DND-41 (cell line): ENCODE results near the gene ANKLE2.

ENCODE experiments used
- ATAC-seq: fragments of 200-7000 bp; cut with Tn5 transposase; 3 replicates; pipeline ENCODE4 v1.9.1; 2021; ENCODE audit warnings: low read depth; ENCODE audit not compliant: insufficient read depth
- DNase-seq: peaks from one replicate; pipeline ENCODE4 v3.0.0-alpha.2; 2020
- H2AFZ ChIP-seq: 2 replicates; pipeline ENCODE4 v1.6.0; 2012; ENCODE audit warnings: low read depth, low read length
- H3K27ac ChIP-seq: 2 replicates; pipeline ENCODE4 v1.5.1; 2012; ENCODE audit warnings: low read length, inconsistent platforms
- H3K27me3 ChIP-seq: fragments of 200-600 bp; sonication (generic); 2 replicates; pipeline ENCODE4 v1.6.0; 2012; ENCODE audit warnings: low read length, mild to moderate bottlenecking, inconsistent platforms; ENCODE audit not compliant: insufficient read depth, poor library complexity
- H3K36me3 ChIP-seq: 2 replicates; pipeline ENCODE4 v1.5.1; 2012; ENCODE audit warnings: low read length, inconsistent platforms; ENCODE audit not compliant: insufficient read depth
- H3K4me1 ChIP-seq: 2 replicates; pipeline ENCODE4 v1.5.1; 2012; ENCODE audit warnings: mild to moderate bottlenecking, low read length; ENCODE audit not compliant: insufficient read depth
- H3K4me2 ChIP-seq: 2 replicates; pipeline ENCODE4 v1.6.0; 2012; ENCODE audit warnings: mild to moderate bottlenecking, moderate library complexity, low read length, inconsistent platforms; ENCODE audit not compliant: insufficient read depth
- H3K4me3 ChIP-seq, 2 experiments: fragments of 200-600 bp in 1 of 2; shearing (Covaris generic) in 1 of 2; 2 replicates each; pipeline ENCODE4 v1.5.1; 2012 to 2016; ENCODE audit warnings: inconsistent platforms in 2 of 2, low read length in 2 of 2, mild to moderate bottlenecking in 2 of 2, low read depth in 1 of 2, moderate library complexity in 1 of 2
- H3K79me2 ChIP-seq: 2 replicates; pipeline ENCODE4 v1.6.0; 2012; ENCODE audit warnings: low read length, inconsistent platforms; ENCODE audit not compliant: insufficient read depth
- H3K9ac ChIP-seq: 2 replicates; pipeline ENCODE4 v1.6.0; 2012; ENCODE audit warnings: low read depth, mild to moderate bottlenecking, inconsistent platforms, low read length, moderate library complexity
- H3K9me3 ChIP-seq: 2 replicates; pipeline ENCODE4 v1.5.1; 2012; ENCODE audit warnings: low read length, moderate library complexity, mild to moderate bottlenecking, inconsistent platforms; ENCODE audit not compliant: insufficient read depth, severe bottlenecking
- H4K20me1 ChIP-seq: 2 replicates; pipeline ENCODE4 v1.6.0; 2012; ENCODE audit warnings: low read length; ENCODE audit not compliant: insufficient read depth
- EZH2 ChIP-seq: IDR thresholded peaks from 3 replicates; pipeline ENCODE4 v1.6.1; 2012; ENCODE audit warnings: borderline replicate concordance, low read depth, mild to moderate bottlenecking, moderate library complexity, low read length, inconsistent platforms; ENCODE audit not compliant: severe bottlenecking
- TF ChIP-seq, protein P1 (sequence below): IDR thresholded peaks from 2 replicates; pipeline ENCODE4 v1.5.1; 2012; ENCODE audit warnings: borderline replicate concordance, low read length, moderate library complexity, mild to moderate bottlenecking; ENCODE audit not compliant: poor library complexity, severe bottlenecking; ENCODE audit errors: extremely low read depth

The ANKLE2 gene

DNA sequence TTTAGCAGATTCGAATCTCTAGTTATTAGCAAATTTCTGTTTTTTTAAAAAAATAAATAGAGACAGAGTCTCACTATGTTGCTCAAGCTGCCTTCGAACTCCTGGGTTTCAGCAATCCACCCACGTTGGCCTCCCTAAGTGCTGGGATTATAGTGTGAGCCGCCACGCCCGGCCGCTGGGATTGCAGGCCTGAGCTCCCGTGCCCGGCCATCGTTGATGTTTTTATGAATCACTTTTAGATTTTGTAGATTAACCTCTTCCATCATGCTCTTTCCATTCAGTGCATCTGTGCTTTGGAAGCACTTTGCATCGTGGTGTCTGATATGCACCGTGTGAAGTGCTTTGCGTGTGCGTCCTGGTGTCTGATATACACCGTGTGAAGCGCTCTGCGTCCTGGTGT is 30.1 kb downstream of the ANKLE2 start:
- Histone ChIP-seq H3K4me1 (no peaks in the 10 kb centered on the region), H3K36me3 (peaks cover 96% of the 10 kb centered on the region), H3K79me2 (peaks cover 7% of the 10 kb centered on the region), H2AFZ (no peak overlapping the region), H3K27ac (no peak overlapping the region), H3K4me2 (no peak overlapping the region), H3K4me3 (no peak overlapping the region), H3K9me3 (no peaks in the 10 kb centered on the region), H3K27me3 (no peaks in the 10 kb centered on the region), H4K20me1 (peaks cover 36% of the 10 kb centered on the region), H3K9ac (no peak overlapping the region)
- ATAC-seq = no peak
- DNase-seq = no peak
- no peak for TF ChIP-seq EZH2
- TF ChIP-seq, protein P1, sequence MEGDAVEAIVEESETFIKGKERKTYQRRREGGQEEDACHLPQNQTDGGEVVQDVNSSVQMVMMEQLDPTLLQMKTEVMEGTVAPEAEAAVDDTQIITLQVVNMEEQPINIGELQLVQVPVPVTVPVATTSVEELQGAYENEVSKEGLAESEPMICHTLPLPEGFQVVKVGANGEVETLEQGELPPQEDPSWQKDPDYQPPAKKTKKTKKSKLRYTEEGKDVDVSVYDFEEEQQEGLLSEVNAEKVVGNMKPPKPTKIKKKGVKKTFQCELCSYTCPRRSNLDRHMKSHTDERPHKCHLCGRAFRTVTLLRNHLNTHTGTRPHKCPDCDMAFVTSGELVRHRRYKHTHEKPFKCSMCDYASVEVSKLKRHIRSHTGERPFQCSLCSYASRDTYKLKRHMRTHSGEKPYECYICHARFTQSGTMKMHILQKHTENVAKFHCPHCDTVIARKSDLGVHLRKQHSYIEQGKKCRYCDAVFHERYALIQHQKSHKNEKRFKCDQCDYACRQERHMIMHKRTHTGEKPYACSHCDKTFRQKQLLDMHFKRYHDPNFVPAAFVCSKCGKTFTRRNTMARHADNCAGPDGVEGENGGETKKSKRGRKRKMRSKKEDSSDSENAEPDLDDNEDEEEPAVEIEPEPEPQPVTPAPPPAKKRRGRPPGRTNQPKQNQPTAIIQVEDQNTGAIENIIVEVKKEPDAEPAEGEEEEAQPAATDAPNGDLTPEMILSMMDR = no peak

DNA sequence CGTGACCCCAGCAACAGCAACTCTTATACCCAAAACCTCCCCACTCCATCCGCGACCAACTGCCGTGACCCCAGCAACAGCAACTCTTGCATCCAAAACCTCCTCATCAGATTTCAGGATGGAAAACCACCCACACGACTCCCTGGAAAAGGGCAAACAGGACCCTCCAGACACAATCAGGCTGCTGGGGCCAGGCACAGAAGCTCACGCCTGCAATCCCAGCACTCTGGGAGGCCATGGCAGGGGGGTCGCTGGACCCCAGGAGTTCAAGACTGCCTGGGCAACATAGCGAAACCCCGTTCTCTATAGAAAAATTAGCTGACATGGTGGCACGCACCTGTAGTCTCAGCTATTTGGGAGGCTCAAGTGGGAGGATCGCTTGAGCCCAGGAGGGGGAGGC is 31.3 kb downstream of the ANKLE2 start:
- no peak overlapping the region for H3K4me3 ChIP-seq
- peaks cover 33% of the 10 kb centered on the region for H4K20me1 ChIP-seq
- H3K9ac ChIP-seq = no peak overlapping the region
- H3K9me3 ChIP-seq = no peaks in the 10 kb centered on the region
- DNase-seq = no peak
- no peaks in the 10 kb centered on the region for H3K4me1 ChIP-seq
- H2AFZ ChIP-seq = no peak overlapping the region
- H3K27me3 ChIP-seq = no peaks in the 10 kb centered on the region
- TF ChIP-seq EZH2 = no peak
- TF ChIP-seq, protein P1 = no peak
- peaks cover 7% of the 10 kb centered on the region for H3K79me2 ChIP-seq
- peaks cover 96% of the 10 kb centered on the region for H3K36me3 ChIP-seq
- H3K4me2 ChIP-seq = no peak overlapping the region
- ATAC-seq = peak; percentile 6; the same call in 1 of the 3 replicates
- H3K27ac ChIP-seq = no peak overlapping the region

DNA sequence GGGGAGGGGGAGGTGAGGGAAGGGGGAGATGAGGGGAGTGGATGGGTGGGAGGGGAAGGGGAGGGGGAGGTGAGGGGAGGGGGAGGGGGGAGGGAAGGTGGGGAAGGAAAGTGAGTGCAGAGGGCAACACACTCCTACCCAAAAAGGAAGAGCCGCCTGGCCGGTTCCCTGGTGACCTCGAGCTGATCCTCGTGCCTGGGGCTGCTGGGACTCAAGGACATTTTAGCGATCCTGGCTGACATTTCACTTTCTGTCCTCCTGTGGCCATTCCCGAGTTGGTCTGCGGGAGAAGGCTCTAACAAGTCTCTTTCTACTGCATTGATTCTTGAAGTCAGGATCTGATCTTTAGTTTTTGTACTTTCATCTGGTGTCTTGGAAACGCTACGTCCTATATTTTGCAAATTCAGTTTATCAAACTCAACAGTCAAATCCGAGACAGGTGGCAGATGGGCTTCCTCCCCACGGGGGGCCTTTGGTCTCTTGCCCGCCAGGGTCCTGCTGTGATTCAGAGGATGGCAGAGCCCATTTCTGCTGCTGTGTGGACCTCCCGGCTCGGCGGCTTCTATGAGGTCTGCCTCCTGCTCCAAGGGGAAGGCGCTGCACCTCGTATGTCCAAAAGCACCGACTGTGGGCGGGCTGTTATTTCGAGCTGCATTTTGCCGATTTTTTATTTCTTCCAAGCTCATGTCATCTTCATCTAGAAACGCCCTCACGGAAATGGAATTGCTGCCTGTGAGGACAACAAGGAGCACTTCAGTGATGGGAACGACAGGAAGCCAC is 31.9 kb downstream of the ANKLE2 start:
- Histone ChIP-seq H3K79me2 (peaks cover 7% of the 10 kb centered on the region), H3K27me3 (no peaks in the 10 kb centered on the region), H3K9me3 (no peaks in the 10 kb centered on the region), H3K27ac (no peak overlapping the region), H3K36me3 (peaks cover 96% of the 10 kb centered on the region), H4K20me1 (peaks cover 37% of the 10 kb centered on the region), H3K4me1 (no peaks in the 10 kb centered on the region), H3K9ac (no peak overlapping the region), H3K4me3 (no peak overlapping the region), H2AFZ (no peak overlapping the region), H3K4me2 (no peak overlapping the region)
- DNase-seq (no peak), ATAC-seq (peak; percentile 31; the same call in 1 of the 3 replicates)
- TF ChIP-seq, protein P1 = no peak
- no peak for TF ChIP-seq EZH2
